Measurements from ENCODE around the gene FAM72C. TPM values are rescaled to one million over a fixed set of nuclear protein-coding genes. Genes with fewer than 3 reads are reported as not detected.
"Not testable (repeated sequence)": the region's sequence is repeated elsewhere in the genome, so short reads cannot be mapped to it uniquely, and the experiment has no call there.

FAM72C gene
- total RNA-seq, 2 experiments from 2014 or later: 21.4 to 25.9 TPM

DNA sequence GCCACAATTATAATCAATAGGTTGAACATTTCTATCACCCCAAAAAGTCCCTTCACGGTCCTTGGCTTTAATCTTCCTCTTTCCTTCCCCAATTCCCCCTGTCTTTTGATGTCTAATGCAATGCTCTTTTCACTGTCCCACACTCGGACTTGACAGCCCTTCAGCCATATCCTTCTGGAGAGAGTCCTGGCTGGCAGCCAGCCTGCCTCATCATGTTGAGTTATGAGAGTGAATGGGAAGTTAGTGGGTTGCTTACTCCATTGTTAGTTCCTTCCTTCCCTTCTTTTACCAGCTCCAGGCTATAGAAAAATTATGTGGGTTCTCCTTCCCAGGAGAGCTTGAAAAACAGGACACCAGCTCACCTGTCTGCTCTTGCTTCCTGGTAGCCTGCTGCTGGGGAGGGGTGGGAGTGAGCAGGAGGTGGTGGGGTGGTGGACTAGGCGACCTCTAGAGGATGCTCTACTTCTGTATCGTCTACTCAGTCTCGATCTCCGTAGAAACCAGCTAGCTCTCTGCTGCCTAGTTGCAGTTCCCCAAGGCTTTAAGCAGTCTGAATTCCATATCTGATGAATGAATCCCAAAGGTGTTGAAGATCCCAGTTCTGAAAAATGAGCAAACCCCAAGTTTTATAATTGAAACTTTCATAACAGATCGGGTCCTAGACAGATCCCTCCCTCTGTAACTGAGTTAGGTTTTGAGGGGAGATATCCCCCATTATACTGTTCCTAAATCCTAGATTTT lies 30.5 kb upstream of the FAM72C start:
- H3K9me3 Mint-ChIP-seq; POLR2A ChIA-PET; H3K4me3 Mint-ChIP-seq; CTCF ChIA-PET; H3K4me1 Mint-ChIP-seq (ENCODE audit: low read depth); intact Hi-C loops (cut with micrococcal nuclease); H3K36me3 Mint-ChIP-seq (ENCODE audit: low read depth); H3K27ac Mint-ChIP-seq; H3K27me3 Mint-ChIP-seq; DNase-seq: not testable (repeated sequence)
- ATAC-seq: peak; percentile 69

DNA sequence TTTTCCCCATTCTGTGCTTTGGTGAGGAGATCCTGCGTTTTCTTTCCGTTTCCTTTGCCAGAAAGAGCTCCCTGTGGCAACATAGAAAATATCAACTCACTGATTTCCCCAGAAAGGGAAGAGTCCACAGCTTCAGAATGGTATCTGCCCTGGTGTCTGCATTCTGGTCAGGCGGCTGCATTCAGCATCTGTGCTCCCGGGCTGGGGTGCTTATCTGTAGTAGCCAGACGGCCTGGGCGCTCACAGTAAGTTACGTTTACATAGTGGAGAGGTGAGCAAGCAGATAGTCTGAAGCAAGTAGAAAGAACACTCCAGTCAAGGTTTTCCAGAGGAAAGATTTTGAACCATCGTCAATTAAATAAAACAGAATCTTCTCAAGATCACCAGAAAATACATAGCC lies 29.3 kb upstream of the FAM72C start:
- CTCF ChIA-PET; H3K4me1 Mint-ChIP-seq (ENCODE audit: low read depth); POLR2A ChIA-PET; H3K36me3 Mint-ChIP-seq (ENCODE audit: low read depth); H3K4me3 Mint-ChIP-seq; H3K27ac Mint-ChIP-seq; H3K9me3 Mint-ChIP-seq; intact Hi-C loops (cut with micrococcal nuclease); ATAC-seq; DNase-seq; H3K27me3 Mint-ChIP-seq: not testable (repeated sequence)

DNA sequence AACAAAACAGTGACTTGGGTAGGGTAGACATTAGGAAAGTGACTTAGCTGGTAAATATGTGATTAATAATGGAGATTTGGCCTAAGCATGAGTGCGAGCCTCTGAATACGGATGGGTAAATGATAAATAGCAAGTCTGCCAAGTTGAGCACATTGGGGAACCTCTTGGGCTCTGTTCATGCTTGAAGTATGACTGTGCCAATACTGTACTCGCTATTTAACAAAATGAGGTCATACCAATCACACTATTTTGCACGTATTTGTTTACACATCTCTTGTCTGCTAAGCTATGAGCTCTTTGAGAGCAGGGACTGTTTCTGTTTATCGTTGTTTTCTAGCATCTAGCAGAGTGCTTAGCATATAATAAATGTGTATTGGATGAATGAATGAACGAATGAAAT lies 24.2 kb upstream of the FAM72C start:
- H3K27ac Mint-ChIP-seq; POLR2A ChIA-PET; H3K9me3 Mint-ChIP-seq; CTCF ChIA-PET; H3K4me1 Mint-ChIP-seq (ENCODE audit: low read depth); H3K4me3 Mint-ChIP-seq; H3K36me3 Mint-ChIP-seq (ENCODE audit: low read depth); H3K27me3 Mint-ChIP-seq; intact Hi-C loops (cut with micrococcal nuclease); ATAC-seq; DNase-seq: not testable (repeated sequence)

DNA sequence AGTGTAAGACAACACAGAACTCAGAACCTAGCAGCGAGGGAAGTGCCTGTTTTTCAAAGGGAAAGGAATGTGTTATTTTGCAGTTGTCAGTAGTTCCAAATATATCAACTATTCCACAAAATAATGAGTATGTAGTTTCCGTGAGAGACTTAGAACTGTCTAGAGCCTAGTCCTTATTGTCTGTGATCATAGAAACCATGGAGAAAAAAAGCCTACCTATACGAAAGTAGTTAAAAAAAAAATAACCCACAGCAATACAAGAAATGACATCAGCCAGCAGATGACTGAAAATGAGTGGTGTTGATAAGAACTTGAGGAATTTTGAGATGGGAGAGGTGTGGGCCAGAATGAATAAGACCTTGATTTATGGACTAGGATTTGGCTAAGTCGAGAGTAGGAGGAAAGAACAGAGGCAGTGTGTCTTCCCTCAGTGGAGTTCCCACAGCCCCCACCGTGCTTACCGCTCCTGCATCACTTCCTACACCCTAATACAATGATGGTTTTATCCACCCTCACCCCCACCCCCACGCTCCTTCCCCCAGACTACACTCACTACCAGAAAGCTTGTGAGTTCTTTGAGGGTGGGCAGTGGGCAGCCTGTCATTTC lies 21.6 kb upstream of the FAM72C start:
- DNase-seq; ATAC-seq; CTCF ChIA-PET; H3K36me3 Mint-ChIP-seq (ENCODE audit: low read depth); H3K27ac Mint-ChIP-seq; H3K27me3 Mint-ChIP-seq; H3K4me3 Mint-ChIP-seq; H3K4me1 Mint-ChIP-seq (ENCODE audit: low read depth); POLR2A ChIA-PET; intact Hi-C loops (cut with micrococcal nuclease); H3K9me3 Mint-ChIP-seq: not testable (repeated sequence)

DNA sequence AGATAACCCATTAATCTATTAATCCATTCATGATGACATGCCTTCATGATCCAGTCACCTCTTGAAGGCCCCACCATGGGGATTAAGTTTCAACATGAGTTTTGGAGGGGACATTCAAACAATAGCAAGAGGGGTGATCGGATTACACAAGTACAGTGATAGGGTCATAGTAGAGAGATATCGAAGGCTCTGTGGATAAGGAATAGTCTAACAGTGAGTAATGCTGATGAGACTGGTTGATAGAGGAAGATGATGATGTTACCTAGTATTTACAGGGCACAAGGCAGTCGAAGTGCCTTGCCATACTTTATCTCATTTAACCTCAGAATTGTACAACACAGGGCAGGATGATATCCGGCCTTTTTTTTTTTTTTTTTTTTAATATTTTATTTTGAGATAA lies 18.9 kb upstream of the FAM72C start:
- DNase-seq; CTCF ChIA-PET; H3K27ac Mint-ChIP-seq; H3K36me3 Mint-ChIP-seq (ENCODE audit: low read depth); H3K4me1 Mint-ChIP-seq (ENCODE audit: low read depth); POLR2A ChIA-PET; H3K27me3 Mint-ChIP-seq; H3K4me3 Mint-ChIP-seq; H3K9me3 Mint-ChIP-seq; intact Hi-C loops (cut with micrococcal nuclease); ATAC-seq: not testable (repeated sequence)

DNA sequence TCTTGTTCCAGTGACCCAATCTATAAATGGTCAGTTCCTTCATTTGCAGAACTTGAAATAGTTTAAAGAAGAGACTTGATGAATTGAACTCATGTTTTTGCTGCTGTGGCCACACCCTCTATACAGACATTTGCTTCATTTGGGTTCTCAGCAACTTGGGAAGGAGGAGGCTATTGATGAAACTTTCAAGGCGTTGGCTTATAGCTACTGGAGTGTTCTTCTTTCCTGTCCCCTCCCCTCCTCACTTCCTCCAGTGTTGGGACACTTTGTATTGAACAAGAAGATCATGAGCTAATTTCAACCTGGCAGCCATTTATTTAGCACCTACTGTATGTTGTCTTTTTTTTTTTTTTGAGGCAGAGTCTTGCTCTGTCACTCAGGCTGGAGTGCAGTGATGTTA lies 17.9 kb upstream of the FAM72C start:
- CTCF ChIA-PET; H3K9me3 Mint-ChIP-seq; H3K27me3 Mint-ChIP-seq; POLR2A ChIA-PET; H3K36me3 Mint-ChIP-seq (ENCODE audit: low read depth); H3K4me3 Mint-ChIP-seq; intact Hi-C loops (cut with micrococcal nuclease); DNase-seq; H3K27ac Mint-ChIP-seq; ATAC-seq; H3K4me1 Mint-ChIP-seq (ENCODE audit: low read depth): not testable (repeated sequence)

DNA sequence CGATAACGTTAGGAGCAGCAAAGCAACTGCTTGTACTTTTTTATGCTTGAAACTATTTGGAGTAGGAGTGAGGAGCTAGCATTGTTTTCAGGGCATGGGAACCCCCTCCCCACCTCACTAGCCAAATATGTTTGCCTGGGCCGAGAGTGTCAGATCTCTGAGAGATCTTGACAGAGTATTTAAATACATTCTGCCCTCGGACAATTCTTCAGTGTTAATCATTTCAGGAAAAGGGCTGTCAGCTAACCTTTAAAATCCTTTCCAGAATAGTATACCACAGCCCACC lies 17.6 kb upstream of the FAM72C start:
- H3K36me3 Mint-ChIP-seq (ENCODE audit: low read depth); H3K27me3 Mint-ChIP-seq; H3K4me3 Mint-ChIP-seq; POLR2A ChIA-PET; CTCF ChIA-PET; H3K4me1 Mint-ChIP-seq (ENCODE audit: low read depth); DNase-seq; ATAC-seq; H3K27ac Mint-ChIP-seq; H3K9me3 Mint-ChIP-seq; intact Hi-C loops (cut with micrococcal nuclease): not testable (repeated sequence)

DNA sequence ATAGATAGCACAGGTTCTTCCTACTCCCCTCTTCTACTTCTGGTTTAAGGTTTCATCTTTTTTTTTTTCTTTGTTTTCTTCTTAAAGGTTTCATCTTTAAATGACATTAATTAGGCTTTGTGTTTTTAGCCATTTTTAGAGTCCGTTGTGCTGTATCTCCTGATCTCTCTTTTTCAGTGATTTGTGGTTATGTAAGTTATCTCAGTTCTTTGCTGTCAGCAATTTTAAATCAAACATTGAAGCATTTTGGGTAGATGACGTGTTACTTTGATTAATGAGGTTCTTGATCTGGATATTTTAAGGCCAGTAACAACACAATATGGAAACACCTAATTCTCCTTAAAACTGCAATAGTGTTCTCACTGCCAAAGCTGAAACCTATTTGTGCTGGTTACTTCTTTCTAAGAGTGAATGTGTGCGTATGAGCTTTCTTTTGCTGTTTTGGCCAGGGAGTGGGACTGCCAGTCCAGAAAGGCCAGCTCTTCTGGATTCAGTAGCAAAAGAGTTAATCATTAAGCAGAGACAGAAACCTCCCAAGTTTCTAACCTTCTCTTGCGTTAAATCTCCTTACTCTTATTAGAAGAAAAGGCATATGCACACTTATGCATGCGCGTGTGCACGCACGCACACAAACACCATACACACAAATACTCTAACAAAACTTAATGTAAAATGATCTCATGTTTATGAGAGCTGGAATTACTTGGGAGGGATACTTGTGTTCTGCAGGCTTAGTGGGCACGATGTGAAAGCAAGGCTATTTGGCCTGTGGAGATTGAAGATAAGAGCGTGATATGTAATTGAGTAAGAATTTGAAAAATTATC lies 17.0 kb upstream of the FAM72C start:
- POLR2A ChIA-PET; intact Hi-C loops (cut with micrococcal nuclease); H3K4me3 Mint-ChIP-seq; H3K4me1 Mint-ChIP-seq (ENCODE audit: low read depth); H3K9me3 Mint-ChIP-seq; ATAC-seq; H3K27me3 Mint-ChIP-seq; DNase-seq; H3K36me3 Mint-ChIP-seq (ENCODE audit: low read depth); H3K27ac Mint-ChIP-seq; CTCF ChIA-PET: not testable (repeated sequence)

DNA sequence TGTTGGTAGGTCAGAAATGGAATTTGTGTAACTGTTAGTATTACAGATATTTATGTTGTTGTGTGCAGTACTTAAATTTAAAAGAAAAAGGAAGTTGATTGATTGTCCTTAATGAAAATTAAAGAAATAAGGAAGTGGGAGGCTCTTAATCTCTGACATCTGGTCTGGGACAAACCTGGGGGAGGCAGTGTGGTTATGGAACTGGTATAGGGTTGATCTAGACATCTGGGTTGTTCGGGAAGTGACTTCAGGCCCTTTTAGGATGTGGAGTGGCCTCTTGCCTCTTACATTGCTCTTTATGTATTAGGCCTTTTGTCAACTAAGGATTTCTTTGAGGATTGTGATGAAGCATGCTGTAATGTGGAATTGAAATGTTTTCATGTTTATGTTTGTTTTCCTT lies 16.1 kb upstream of the FAM72C start:
- H3K27me3 Mint-ChIP-seq; ATAC-seq; DNase-seq; H3K36me3 Mint-ChIP-seq (ENCODE audit: low read depth); H3K4me3 Mint-ChIP-seq; POLR2A ChIA-PET; H3K9me3 Mint-ChIP-seq; H3K4me1 Mint-ChIP-seq (ENCODE audit: low read depth); CTCF ChIA-PET; intact Hi-C loops (cut with micrococcal nuclease); H3K27ac Mint-ChIP-seq: not testable (repeated sequence)

DNA sequence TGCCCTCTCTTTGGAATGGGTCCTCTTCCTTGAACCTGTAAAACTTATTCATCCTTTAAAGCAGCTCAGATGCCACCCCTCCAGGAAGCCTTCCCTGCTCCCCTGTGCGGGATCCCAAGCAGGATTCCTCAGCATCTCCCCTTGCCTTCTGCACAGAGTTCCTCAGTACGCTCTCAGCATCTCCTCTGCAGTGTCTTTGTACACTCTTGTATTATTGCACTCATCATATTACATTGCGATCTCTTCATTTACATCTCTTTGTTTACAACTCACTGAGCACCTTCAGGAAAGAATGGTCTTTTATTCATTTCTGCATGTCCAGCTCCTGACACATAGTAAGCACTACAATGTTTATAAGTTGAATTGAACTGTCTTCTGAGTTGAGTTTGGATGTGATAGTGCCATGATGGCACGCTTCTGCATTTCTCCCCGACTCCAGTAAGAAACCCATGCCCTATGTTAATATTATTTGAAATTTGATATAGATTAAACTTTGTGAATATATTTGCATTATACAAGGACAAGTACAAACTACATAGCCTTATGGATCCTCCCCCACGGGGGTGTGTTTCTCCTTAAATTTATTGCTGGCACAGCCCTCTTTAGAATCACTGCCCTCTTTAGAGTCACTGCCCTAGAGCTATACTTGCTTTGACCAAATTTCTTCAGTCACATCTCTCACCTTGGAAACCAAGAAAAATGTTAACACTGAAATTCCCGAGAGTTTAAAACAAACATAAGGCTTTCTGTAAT lies 13.1 kb upstream of the FAM72C start:
- H3K4me1 Mint-ChIP-seq (ENCODE audit: low read depth); H3K9me3 Mint-ChIP-seq; ATAC-seq; intact Hi-C loops (cut with micrococcal nuclease); CTCF ChIA-PET; H3K4me3 Mint-ChIP-seq; H3K27ac Mint-ChIP-seq; H3K27me3 Mint-ChIP-seq; POLR2A ChIA-PET; DNase-seq; H3K36me3 Mint-ChIP-seq (ENCODE audit: low read depth): not testable (repeated sequence)

DNA sequence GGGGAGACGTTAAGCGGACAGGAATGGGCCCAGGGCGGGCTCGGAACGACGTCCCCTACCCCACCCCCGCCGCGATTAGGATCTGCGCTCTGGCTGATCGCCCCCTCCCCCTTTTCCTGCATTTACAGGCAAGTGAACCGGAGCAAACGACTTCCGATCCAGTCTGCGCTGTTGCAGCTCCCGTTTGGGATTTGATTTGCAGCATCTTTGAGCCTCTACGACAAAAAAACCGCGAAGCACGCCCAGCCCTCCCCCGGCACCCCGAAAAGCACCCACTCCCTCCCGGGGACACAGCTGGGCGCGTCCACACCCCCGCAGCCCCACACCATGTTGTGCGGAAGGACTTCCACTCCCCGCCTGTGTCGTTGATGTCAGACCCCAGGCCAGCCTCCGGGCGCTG lies 2.6 kb upstream of the FAM72C start:
- H3K27ac Mint-ChIP-seq; intact Hi-C loops (cut with micrococcal nuclease); H3K9me3 Mint-ChIP-seq; CTCF ChIA-PET; ATAC-seq; H3K4me1 Mint-ChIP-seq (ENCODE audit: low read depth); H3K27me3 Mint-ChIP-seq; POLR2A ChIA-PET; H3K36me3 Mint-ChIP-seq (ENCODE audit: low read depth): not testable (repeated sequence)
- peak; percentile 3 for DNase-seq
- peak overlapping the region; percentile 74 for H3K4me3 Mint-ChIP-seq

Measured in activated CD8-positive, alpha-beta T cell treated with anti-CD3 and anti-CD28 coated beads for 36 hours (primary cell).